Activated CD8-positive, alpha-beta memory T cell treated with anti-CD3 and anti-CD28 coated beads for 4 hours (primary cell): ENCODE measurements around the gene SORCS3.

Experiments
- DNase-seq, 2 donors: peaks; one replicate each; pipeline ENCODE4 v3.0.0-alpha.2; 2020; ENCODE audit warnings: low read depth in 2 of 2

SORCS3 gene

GRCh38 chr10:104835422-104835821 lies 194.3 kb downstream of the SORCS3 start:
- no peak for DNase-seq

GRCh38 chr10:104842704-104843103 lies 201.6 kb downstream of the SORCS3 start:
- DNase-seq: no peak

- DNase-seq: no peak
Observed at GRCh38 chr10:104844073-104844472, 203.0 kb downstream of the SORCS3 start.

- no peak for DNase-seq
Observed at GRCh38 chr10:104850023-104850422, 208.9 kb downstream of the SORCS3 start.

- DNase-seq: no peak
Observed at GRCh38 chr10:104867966-104868598, 227.0 kb downstream of the SORCS3 start.

- no peak for DNase-seq
Observed at GRCh38 chr10:104872691-104873090, 231.6 kb downstream of the SORCS3 start.

GRCh38 chr10:104873161-104873560 lies 232.1 kb downstream of the SORCS3 start:
- DNase-seq: no peak

- DNase-seq: no peak
Observed at GRCh38 chr10:104875561-104875960, 234.5 kb downstream of the SORCS3 start.

GRCh38 chr10:104880624-104881398 lies 239.7 kb downstream of the SORCS3 start:
- no peak for DNase-seq

- no peak for DNase-seq
Observed at GRCh38 chr10:104881740-104882139, 240.7 kb downstream of the SORCS3 start.

GRCh38 chr10:104892879-104893617 lies 252.0 kb downstream of the SORCS3 start:
- no peak for DNase-seq

- no peak for DNase-seq
Observed at GRCh38 chr10:104893701-104894100, 252.6 kb downstream of the SORCS3 start.

GRCh38 chr10:104894681-104895080 lies 253.6 kb downstream of the SORCS3 start:
- DNase-seq: no peak

- DNase-seq: no peak
Observed at GRCh38 chr10:104895541-104895940, 254.5 kb downstream of the SORCS3 start.

GRCh38 chr10:104895981-104896380 lies 254.9 kb downstream of the SORCS3 start:
- DNase-seq: no peak

GRCh38 chr10:104897696-104898095 lies 256.6 kb downstream of the SORCS3 start:
- no peak for DNase-seq

GRCh38 chr10:104899779-104900178 lies 258.7 kb downstream of the SORCS3 start:
- no peak for DNase-seq

- DNase-seq: no peak
Observed at GRCh38 chr10:104903433-104903832, 262.3 kb downstream of the SORCS3 start.

GRCh38 chr10:104904753-104905323 lies 263.7 kb downstream of the SORCS3 start:
- no peak for DNase-seq

GRCh38 chr10:104906112-104906511 lies 265.0 kb downstream of the SORCS3 start:
- DNase-seq: no peak

GRCh38 chr10:104907521-104907920 lies 266.4 kb downstream of the SORCS3 start:
- no peak for DNase-seq

GRCh38 chr10:104908581-104908980 lies 267.5 kb downstream of the SORCS3 start:
- DNase-seq: no peak
